ENCODE results near the gene LRRC17.

LRRC17 gene, protein sequence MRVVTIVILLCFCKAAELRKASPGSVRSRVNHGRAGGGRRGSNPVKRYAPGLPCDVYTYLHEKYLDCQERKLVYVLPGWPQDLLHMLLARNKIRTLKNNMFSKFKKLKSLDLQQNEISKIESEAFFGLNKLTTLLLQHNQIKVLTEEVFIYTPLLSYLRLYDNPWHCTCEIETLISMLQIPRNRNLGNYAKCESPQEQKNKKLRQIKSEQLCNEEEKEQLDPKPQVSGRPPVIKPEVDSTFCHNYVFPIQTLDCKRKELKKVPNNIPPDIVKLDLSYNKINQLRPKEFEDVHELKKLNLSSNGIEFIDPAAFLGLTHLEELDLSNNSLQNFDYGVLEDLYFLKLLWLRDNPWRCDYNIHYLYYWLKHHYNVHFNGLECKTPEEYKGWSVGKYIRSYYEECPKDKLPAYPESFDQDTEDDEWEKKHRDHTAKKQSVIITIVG

DNA sequence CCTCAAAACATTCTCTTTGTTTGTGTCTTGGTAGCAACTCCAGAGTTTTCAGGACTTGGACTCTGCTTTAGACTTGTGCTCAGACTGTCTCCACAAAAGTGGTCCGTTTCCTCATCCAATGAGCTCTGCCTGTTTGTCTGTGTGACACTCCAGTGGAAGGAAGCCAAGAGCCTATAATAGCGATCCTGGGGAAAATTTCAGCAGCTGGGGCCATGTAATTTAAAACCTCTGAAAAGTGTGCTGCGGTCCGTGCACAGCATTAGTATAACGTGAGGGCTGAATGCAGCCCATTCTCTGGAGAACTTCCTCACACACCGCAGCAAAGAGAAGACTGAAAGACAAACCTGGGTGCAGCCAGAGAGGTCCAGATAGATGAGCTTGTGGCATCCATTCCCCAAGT lies at the start of gene LRRC17:
Gene LRRC17, plus strand, starts transcription at position 259 of the 400 bp plus-strand sequence. CDS start 20,914 bp downstream, outside the sequence.
- peak; percentile 79 for DNase-seq (ENCODE audit: low read depth, low spot score)

DNA sequence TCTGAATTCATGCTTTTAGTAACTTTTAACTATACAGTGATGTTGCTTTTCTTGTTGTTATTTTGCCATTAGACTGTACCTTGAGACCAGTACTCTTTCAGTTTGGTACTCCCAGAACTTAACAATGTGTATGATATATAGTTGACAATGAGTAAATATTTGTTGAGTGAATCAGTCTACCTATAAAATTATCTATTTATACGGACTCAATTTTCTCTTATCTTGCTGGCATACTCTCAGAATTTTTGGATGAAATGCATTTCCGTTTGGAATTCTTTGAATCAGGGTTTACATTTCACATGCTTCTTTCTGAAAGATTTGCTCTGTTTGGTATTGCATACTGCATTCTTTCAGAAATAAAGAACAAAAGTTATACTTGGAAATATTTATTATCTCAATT lies 47.8 kb upstream of the LRRC17 start:
- DNase-seq (ENCODE audit: low read depth, low spot score), result no peak

DNA sequence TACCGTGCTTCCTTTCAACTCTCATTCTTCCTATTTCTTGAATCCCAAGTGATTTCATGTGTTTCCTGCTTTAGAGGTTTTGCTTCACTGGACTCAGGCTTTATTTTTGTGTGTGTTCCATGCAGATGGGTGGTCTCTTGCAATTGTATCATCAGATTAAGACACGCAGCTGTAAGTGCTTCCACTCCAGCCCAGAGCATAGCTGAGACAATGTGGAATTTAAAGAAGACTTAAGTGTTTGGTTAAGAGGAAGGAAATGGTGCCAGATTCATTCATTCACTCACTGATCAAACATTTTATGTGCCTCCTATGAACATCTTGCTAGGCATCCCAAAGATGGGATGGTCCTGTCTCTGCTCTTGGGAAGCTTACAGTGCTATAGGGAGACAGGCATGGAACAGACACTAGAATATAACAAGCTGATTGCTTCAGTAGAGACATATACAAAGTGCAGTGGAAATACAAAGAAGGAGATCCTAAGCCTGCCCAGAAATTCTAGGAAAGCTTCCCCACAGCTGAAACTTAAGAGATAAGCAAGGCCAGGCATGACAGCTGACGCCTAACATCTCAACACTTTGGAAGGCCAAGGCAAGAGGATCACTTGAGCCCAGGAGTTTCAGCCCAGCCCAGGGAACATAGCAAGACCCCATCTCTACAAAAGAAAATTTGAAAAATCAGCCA lies 46.1 kb upstream of the LRRC17 start:
- no peak for DNase-seq (ENCODE audit: low read depth, low spot score)

DNA sequence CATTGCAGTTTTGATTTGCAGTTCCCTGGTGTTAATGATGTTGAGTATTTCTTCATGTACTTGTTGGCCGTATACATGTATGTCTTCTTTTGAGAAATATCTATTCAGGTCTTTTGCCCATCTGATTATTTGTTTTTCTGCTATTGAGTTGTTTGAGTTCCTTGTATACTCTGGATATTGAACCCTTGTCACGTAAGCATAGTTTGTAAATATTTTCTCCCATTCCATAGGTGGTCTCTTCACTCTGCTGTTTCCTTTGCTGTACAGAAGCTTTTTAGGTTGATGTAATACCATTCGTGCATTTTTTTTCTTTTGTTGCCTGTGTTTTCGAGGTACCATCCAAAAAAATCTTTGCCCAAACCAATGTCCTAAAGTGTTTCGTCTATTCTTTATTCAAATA lies 43.6 kb upstream of the LRRC17 start:
- no peak for DNase-seq (ENCODE audit: low read depth, low spot score)

DNA sequence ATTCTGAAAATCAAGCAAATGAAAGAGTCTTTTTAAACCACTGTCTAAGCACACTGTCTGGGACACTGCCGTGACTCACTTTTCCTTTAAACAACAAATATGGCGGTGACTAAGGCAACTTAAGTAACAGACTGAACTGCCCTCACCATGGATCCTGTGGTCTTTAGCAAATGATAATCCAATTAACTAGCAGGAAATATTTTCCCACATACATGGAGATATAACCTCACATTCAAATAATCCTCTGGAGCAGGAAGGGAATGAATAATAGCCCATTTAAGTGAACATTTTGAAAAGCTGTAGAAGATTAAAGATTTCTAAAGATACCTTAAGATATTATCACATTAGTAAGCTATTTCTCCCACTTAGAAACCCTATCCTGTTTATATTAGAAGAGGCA lies 40.3 kb upstream of the LRRC17 start:
- DNase-seq (ENCODE audit: low read depth, low spot score), result no peak

DNA sequence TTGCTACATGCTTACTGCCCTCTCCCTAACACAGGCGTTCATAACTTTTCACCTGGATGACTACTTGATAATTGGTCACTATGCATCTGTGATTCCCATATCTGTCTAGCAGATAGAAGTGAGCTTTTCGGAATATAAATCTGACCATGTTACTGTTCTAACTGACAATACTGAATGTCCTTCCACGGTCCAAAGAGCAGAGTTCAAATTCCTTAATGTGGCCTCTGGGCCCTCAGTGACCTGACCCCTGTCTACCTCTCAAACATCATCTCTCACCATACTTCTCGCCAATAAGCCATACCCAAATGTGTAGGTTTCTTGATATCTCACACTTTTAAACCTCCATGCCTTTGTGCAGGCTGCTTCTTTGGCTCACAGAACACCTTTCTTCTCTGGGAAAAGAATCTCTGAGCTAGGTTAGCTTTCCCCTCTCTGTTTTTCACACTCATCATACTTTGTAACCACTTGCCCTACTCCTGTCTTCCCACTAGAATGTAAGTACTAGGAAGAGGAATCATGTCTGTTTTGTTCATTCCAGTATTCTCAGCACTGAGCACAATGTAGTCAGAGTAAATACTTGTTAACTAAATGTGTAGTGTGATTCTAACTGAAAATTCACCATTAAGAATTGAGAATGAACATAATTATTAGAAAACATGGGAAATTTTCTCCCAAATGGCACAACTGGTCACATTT lies 39.2 kb upstream of the LRRC17 start:
- no peak for DNase-seq (ENCODE audit: low read depth, low spot score)

DNA sequence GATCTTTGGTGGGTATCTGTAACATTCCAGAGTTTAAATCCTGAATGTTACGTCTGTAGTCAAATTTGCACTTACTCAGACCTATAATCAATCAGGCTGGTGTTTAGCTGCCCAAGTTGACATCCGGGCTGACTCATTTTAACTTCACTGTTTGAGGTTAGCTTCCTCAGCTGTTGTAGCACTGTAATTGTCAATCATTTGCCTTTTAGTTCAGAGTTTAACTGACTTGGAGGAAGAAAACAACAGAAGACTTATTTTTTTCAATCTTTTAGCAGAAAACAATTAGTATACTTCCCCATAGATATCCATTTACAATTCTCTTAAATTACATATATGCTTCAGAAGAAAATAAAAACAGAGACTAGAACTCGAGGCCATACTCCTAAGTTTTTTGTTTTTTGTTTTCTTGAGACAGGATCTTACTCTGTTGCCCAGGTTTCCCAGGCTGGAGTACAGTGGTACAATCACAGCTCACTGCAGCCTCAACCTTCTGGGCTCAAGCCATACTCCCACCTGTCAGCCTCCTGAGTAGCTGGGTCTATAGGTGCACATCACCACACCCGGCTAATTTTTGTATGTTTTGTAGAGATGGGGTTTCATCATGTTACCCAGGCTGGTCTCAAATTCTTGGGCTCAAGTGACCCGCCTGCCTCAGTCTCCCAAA lies 38.5 kb upstream of the LRRC17 start:
- DNase-seq (ENCODE audit: low read depth, low spot score), result no peak

DNA sequence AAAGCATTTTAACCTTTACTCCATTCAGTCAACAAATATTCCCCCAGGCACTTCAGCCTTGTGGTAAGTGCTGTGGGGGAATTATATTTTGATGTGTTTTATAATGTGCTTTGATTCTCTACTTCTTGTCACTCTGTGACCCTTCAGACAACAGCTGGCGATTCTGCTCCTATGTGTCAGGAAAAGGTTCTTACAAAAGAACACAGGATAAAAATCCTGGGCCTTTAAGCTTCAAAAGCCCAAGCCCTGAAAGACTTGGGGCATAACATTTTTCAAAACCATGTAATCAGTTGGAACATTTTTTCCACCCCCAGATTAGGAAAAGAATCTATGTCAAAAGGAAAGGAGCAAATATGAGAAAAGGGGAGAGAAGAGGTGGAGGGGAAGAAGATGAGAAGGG lies 37.8 kb upstream of the LRRC17 start:
- no peak for DNase-seq (ENCODE audit: low read depth, low spot score)

DNA sequence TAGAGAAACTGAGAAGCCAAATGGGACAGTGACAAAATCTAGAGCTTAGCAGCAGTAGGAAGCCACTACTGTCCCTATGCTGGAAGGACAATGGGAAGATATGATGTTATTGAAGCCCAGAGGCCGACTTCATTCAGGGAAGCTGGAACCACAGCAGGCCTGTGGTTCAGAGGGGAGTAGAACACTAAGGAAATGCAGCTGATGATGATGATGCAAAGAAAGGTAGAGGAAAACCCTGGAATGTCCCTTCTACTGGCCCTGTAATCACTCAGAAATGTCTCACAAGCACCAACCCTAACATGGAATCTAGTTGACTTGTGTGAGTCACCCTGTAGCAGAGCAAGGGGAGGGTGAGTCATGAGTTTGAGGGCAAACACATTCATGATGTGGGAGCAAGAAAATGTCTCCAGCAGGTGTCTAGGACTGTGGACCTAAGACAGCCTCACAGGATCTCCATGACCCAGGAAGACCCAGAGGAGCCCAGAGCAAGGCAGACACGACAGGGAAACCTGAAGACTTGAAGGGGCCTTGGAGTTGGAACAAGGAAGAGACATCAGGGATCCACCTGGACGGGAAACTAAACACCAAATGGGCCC lies 37.0 kb upstream of the LRRC17 start:
- peak; percentile 46 for DNase-seq (ENCODE audit: low read depth, low spot score)

DNA sequence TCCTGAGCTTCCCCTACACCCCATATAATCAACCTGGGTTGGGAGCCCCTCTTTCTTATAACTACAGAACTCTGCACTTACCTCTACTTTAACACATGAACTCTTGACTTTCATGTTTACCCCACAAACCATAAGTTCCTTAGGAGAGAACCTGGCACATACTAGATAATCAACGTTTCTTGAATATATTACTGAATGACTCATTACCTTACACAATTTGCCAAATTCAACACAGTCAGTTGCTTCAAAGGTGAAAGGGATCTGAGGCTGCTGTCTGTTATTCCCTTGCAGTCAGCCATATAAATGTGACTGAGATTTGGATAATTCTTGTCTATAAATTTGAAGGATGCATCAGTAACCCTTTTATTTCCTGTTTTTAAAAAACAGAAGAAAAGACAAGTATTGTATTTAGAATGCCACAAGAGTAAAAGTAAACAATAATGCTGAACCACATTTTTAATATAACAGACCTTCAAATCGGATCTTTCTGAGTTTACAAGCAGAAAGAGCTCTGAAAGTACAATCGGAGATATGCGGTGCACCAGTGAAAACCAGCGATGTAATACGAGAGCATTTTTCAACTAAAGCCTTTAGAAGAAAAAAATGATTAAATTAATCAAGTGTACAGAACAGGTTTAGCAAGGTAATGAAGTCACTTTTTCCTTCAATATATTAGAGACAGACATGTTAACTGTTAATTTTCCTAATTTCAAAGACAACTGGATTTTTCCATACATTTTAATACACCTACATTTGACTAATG lies 29.5 kb upstream of the LRRC17 start:
- no peak for DNase-seq (ENCODE audit: low read depth, low spot score)

DNA sequence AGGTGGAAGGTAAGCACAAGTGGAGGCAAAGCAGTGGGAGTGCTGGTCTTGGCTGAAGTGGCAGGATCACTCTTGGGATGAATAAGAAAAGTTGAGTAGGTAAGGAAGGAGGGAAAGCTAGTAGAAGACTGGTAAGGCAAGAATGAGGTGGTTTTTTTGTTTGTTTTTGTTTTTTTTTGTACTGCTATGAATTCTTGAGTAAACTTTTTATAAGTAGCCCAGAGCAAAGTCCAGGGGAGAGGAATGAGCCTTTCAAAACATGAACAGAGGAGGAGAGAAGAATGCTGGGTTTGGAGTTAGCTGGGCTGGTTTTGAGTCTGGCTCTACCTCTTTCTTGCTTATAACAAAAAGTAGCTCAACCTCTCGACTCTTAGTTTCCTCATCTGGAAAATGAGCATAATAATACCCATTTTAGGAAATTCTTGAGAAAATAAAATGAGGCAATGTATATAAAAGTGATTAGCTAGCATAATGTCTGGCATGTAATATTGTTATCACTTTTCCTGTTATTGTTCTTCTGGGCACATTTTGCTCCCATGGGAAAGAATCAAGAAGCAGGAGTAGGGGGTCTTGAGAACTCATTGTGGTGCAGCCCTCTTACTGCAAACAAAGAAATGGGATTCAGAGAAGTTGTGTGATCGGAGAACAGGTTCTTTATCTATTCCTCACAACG lies 24.1 kb upstream of the LRRC17 start:
- DNase-seq (ENCODE audit: low read depth, low spot score), result no peak

DNA sequence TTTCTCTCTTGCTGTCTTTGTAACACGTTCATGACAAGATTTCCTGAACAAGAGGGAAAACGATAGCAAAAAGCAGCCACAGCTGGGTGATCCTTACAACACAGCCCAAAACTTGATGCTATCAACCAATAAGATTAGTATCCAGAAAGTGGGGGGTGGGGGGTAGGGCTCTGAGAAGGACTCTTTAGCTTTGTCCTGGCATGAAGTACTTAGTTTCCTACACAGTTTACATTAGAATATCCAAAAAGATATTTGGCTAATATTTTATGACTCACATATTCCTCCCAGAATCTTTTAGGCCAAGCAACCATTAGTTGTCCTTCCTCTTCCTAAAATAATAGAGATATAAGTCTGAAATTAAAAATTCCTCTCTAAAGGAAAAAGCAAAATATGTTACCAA lies 22.9 kb upstream of the LRRC17 start:
- no peak for DNase-seq (ENCODE audit: low read depth, low spot score)

DNA sequence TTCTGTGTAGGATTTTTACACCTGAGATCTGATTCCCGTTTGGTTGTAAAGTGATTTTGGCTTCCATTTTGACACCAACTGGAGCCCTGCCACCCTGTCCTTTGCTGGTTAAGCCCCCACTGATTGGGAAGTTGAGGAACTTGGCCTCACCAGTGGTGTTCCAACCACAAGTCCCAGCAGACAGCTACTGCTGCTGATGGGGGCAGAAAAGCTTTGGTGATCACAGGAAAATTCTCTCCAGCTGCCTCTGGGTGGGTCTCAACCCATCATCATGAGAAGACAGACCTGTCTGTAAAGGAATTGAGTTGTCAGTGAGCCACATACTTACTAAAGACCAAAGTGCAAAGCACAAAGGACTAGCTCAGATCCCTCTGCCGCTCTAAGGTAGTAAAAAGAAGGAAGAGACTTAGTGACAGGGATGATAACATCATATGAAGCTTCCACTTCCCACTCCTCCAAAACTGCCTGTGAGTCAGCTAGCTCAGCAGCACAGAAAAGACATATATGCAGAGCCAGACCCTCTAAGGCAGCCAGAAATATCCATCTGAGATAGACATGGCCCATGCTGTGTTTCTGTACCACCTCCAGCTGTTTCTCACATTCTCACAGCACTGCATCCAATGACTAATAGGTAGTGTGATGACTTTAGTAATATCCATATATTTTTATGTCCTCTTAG lies 22.4 kb upstream of the LRRC17 start:
- peak; percentile 97 for DNase-seq (ENCODE audit: low read depth, low spot score)

DNA sequence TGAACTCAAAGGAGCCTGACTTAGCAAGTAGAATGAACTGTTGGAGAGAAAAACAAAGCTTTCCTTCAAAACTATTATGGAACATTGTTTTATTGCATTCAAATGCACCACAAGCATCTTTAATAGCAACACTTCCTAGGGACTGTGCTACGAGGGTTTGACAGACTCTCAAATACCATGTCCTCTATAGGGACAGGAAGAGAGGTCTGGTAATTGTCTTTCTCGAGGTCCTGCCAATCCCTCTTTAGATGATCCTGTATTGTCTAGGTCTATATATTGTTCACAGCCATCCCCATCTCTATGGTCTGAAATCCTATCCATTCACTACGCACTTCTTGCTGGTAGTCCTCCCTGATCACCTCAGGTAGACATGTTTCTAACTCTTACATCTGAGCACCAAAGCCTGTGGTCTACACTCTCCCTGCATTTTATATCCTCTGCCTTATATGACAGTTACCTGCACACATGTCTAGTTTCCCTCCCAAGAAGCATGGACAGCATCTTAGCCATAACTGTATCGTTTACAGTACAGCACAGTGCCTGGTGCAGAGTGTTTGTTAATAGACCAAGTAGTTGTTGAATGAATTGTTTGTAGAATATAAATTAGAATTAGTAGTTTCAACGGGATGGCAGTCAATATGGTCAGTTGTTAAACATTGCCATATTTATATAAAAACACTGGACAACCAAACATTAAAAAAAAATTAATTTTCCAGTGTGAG lies 21.7 kb upstream of the LRRC17 start:
- no peak for DNase-seq (ENCODE audit: low read depth, low spot score)

DNA sequence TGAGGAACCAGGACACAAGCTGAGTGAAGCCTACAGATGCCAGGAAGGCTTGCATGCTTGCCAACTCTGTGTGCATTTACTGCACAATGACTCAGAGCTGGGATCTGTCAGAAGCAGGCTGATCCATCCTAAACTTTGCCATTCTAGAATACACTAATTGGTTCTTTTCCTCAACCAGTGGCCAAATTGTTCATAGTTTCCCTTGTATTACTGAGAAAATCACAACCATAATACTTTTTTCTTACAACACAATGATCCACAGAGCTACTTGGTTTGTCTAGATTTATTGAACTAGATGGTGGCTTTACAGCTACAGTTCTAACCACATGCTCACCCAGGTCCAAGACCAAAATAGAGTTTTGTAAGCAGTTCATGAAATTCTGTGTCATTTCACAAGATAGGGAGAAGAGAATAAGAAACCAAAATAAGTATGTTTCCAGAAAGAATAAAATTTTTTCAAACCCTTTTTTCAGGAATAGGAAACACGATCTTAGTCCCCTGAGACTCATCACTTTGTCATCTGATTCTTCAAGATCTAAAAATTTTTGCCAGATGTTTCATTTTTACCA lies 21.0 kb upstream of the LRRC17 start:
- no peak for DNase-seq (ENCODE audit: low read depth, low spot score)

DNA sequence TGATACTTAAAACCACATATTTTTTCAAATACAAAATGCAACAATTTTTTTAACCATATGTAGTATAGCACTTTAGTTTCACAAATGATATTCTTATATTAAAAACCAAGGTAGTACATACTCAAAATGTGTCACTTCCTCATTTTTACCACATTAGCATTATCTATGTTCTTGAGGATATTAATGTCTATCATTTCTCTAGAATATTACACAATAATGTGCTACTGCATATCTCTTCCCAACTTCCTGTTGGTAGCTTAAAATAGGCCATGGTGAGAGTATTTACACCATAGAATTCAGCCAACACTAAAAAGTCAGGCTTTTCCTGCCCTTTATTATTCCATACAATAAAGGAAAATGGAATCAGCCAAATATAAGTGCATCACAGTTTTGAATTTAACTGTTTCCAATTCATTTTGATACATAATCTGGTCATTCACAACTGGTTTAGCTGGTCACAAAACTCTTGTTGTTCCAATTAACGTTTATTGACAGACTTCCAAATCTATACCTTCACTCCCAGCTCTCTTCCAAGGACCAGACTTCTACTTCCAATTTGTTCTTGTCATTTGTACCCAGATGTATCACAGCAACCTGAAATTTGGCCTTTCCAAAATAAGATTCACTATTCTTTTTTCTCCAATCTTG lies 20.0 kb upstream of the LRRC17 start:
- DNase-seq (ENCODE audit: low read depth, low spot score), result no peak

DNA sequence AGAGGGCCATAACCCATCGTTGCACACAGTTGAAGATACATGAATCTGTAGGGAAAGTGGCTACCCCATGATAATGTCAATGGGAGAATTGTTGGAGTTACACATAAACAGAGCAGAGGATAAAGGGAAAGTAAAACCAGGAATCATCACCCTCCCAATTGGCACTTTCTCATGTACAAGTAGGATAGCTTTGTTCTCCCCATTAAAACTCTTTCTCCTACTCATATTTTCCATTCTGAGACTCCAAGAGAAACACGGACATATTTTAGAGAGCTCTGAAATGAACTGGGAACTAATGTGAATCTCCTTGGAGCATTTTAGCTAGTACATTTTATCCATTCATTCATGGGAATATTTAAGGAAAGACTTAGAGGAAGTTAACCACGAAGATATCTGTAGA lies 17.2 kb upstream of the LRRC17 start:
- DNase-seq (ENCODE audit: low read depth, low spot score), result no peak

DNA sequence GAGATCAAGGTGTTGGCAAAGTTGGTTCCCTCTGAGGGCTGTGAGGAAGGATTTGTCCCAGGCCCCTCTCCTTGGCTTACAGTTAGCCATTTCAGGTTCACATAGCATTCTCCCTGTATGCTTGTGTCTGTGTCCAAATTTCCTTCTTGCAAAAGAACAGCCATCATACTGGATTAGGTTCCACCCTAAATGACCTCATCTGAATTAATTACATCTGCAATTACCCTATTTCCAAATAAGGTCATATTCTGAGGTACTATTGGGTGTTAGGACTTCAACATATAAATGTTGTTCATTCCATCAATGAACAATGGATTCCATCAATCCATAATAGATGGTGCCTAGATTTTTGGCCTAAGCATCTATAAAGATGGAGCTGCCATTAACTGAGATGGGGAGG lies 16.2 kb upstream of the LRRC17 start:
- DNase-seq (ENCODE audit: low read depth, low spot score), result no peak
